Measurements from ENCODE around the gene KRT1.

Gene KRT1

GRCh38 chr12:52685406-52685890 lies 5.2 kb upstream of the KRT1 start:
- DNase-seq (ENCODE audit: low read depth), result no peak
- no peak overlapping the region for H3K4me3 ChIP-seq (ENCODE audit: control insufficient read depth, low read depth, low read length)
- no peak for TF ChIP-seq CTCF (conservative IDR thresholded peaks at IDR 0.05; ENCODE audit: control insufficient read depth, insufficient read depth, low read depth, low read length)

GRCh38 chr12:52684431-52684830 lies 4.2 kb upstream of the KRT1 start:
- H3K4me3 ChIP-seq (ENCODE audit: control insufficient read depth, low read depth, low read length), result no peak overlapping the region
- no peak for DNase-seq (ENCODE audit: low read depth)
- no peak for TF ChIP-seq CTCF (conservative IDR thresholded peaks at IDR 0.05; ENCODE audit: control insufficient read depth, insufficient read depth, low read depth, low read length)

- no peak overlapping the region for H3K4me3 ChIP-seq (ENCODE audit: control insufficient read depth, low read depth, low read length)
- DNase-seq (ENCODE audit: low read depth), result no peak
- TF ChIP-seq CTCF (conservative IDR thresholded peaks at IDR 0.05; ENCODE audit: control insufficient read depth, insufficient read depth, low read depth, low read length), result no peak
Measured at GRCh38 chr12:52683575-52684300, 3.5 kb upstream of the KRT1 start.

- no peak for TF ChIP-seq CTCF (conservative IDR thresholded peaks at IDR 0.05; ENCODE audit: control insufficient read depth, insufficient read depth, low read depth, low read length)
- DNase-seq (ENCODE audit: low read depth), result no peak
- H3K4me3 ChIP-seq (ENCODE audit: control insufficient read depth, low read depth, low read length), result no peak overlapping the region
Measured at GRCh38 chr12:52682938-52683574, 2.8 kb upstream of the KRT1 start.

GRCh38 chr12:52682381-52682660 lies 2.1 kb upstream of the KRT1 start:
- peak; percentile 5 for DNase-seq (ENCODE audit: low read depth)
- TF ChIP-seq CTCF (conservative IDR thresholded peaks at IDR 0.05; ENCODE audit: control insufficient read depth, insufficient read depth, low read depth, low read length), result no peak
- H3K4me3 ChIP-seq (ENCODE audit: control insufficient read depth, low read depth, low read length), result no peak overlapping the region

GRCh38 chr12:52681526-52682380 lies 1.5 kb upstream of the KRT1 start:
- no peak for TF ChIP-seq CTCF (conservative IDR thresholded peaks at IDR 0.05; ENCODE audit: control insufficient read depth, insufficient read depth, low read depth, low read length)
- no peak for DNase-seq (ENCODE audit: low read depth)
- H3K4me3 ChIP-seq (ENCODE audit: control insufficient read depth, low read depth, low read length), result no peak overlapping the region
